HepG2 (cell line): ENCODE measurements around the gene CCDC97. TPM values are rescaled to one million over a fixed set of nuclear protein-coding genes. Genes with fewer than 3 reads are reported as not detected.

Experiments
- ELF3 ChIP-seq: IDR thresholded peaks from 2 replicates; pipeline ENCODE4 v1.6.1; 2016; ENCODE audit warnings: missing genetic modification reagents, missing compliant biosample characterization
- JDP2 ChIP-seq: sonication (generic); formaldehyde crosslinking; IDR thresholded peaks from 2 replicates; pipeline ENCODE4 v1.8.1; 2022; ENCODE audit warnings: missing genetic modification reagents, borderline replicate concordance
- SIX1 ChIP-seq: sonication (generic); formaldehyde crosslinking; IDR thresholded peaks from 2 replicates; pipeline ENCODE4 v1.4.0; 2020; ENCODE audit warnings: missing genetic modification reagents, borderline replicate concordance
- SNAI1 ChIP-seq: sonication (generic); formaldehyde crosslinking; IDR thresholded peaks from 2 replicates; pipeline ENCODE4 v1.5.0; 2020; ENCODE audit warnings: mild to moderate bottlenecking, missing genetic modification reagents, borderline replicate concordance
- SNAPC2 ChIP-seq: sonication (generic); formaldehyde crosslinking; IDR thresholded peaks from 2 replicates; pipeline ENCODE4 v1.8.1; 2022; ENCODE audit warnings: mild to moderate bottlenecking, missing genetic modification reagents
- SP2 ChIP-seq: sonication (generic); formaldehyde crosslinking; IDR thresholded peaks from 2 replicates; pipeline ENCODE4 v1.5.1; 2020; ENCODE audit warnings: mild to moderate bottlenecking, missing genetic modification reagents
- SP4 ChIP-seq: sonication (generic); formaldehyde crosslinking; IDR thresholded peaks from 2 replicates; pipeline ENCODE4 v1.8.1; 2023; ENCODE audit warnings: mild to moderate bottlenecking, missing genetic modification reagents
- ZNF292 ChIP-seq: sonication (generic); formaldehyde crosslinking; IDR thresholded peaks from 2 replicates; pipeline ENCODE4 v1.8.1; 2022; ENCODE audit warnings: mild to moderate bottlenecking, low read depth, missing genetic modification reagents, borderline replicate concordance
- ZNF558 ChIP-seq: sonication (generic); formaldehyde crosslinking; IDR thresholded peaks from 2 replicates; pipeline ENCODE4 v1.9.0; 2022; ENCODE audit warnings: mild to moderate bottlenecking, missing genetic modification reagents, borderline replicate concordance
- ZNF670 ChIP-seq: sonication (generic); formaldehyde crosslinking; IDR thresholded peaks from 2 replicates; pipeline ENCODE4 v1.8.0; 2022; ENCODE audit warnings: mild to moderate bottlenecking, missing genetic modification reagents, borderline replicate concordance
- ZNF75D ChIP-seq: sonication (generic); formaldehyde crosslinking; IDR thresholded peaks from 2 replicates; pipeline ENCODE4 v1.8.1; 2023; ENCODE audit warnings: missing genetic modification reagents, mild to moderate bottlenecking, borderline replicate concordance
- polyA plus RNA-seq, 8 experiments: library from polyadenylated mRNA; depleted of rRNA in 3 of 8; stranded (reverse) in 7 of 8; unstranded in 1 of 8; fragments of >200 nt; fragmentation: Illumina TruSeq in 4 of 8; extraction: Trizol in 4 of 8; gene quantifications; 2 replicates each; pipeline versions ENCODE4 v1.2.1 to v1.2.3, GENCODE V29; 2011 to 2016; ENCODE audit warnings: low read depth in 4 of 8, missing spikeins in 1 of 8, mixed read lengths in 1 of 8; ENCODE audit not compliant: insufficient read depth in 1 of 8
- total RNA-seq, 5 experiments: library from RNA; depleted of rRNA; stranded (reverse); fragments of >200 nt; fragmentation: Illumina TruSeq; extraction: Trizol; gene quantifications; 2 replicates each; pipeline ENCODE4 v1.2.3, GENCODE V29; 2016; ENCODE audit warnings: low read depth in 1 of 5
- TF ChIP-seq, protein P1 (sequence below): sonication (generic); formaldehyde crosslinking; IDR thresholded peaks from 2 replicates; pipeline ENCODE4 v1.4.0; 2020; ENCODE audit warnings: missing genetic modification reagents, borderline replicate concordance
- TF ChIP-seq, protein P2 (sequence below): sonication (generic); formaldehyde crosslinking; IDR thresholded peaks from 2 replicates; pipeline ENCODE4 v1.5.1; 2020; ENCODE audit warnings: mild to moderate bottlenecking, missing genetic modification reagents
- TF ChIP-seq, protein P3 (sequence below): sonication (generic); formaldehyde crosslinking; IDR thresholded peaks from 2 replicates; pipeline ENCODE4 v1.4.0; 2020; ENCODE audit warnings: mild to moderate bottlenecking, missing genetic modification reagents
- TF ChIP-seq, protein P4 (sequence below): sonication (generic); formaldehyde crosslinking; IDR thresholded peaks from 2 replicates; pipeline ENCODE4 v1.8.0; 2022; ENCODE audit warnings: mild to moderate bottlenecking, missing genetic modification reagents; ENCODE audit not compliant: insufficient replicate concordance
- TF ChIP-seq, protein P5 (sequence below), 2 experiments: sonication (generic) in 1 of 2; formaldehyde crosslinking in 1 of 2; IDR thresholded peaks; 2 replicates each; pipeline versions ENCODE4 v1.5.1 to v1.6.1; 2011 to 2020; ENCODE audit warnings: borderline replicate concordance in 1 of 2, low read depth in 1 of 2, low read length in 1 of 2, mild to moderate bottlenecking in 1 of 2, missing genetic modification reagents in 1 of 2, moderate library complexity in 1 of 2
- TF ChIP-seq, protein P6 (sequence below): IDR thresholded peaks from 2 replicates; pipeline ENCODE4 v1.6.1; 2018; ENCODE audit warnings: missing genetic modification reagents, mild to moderate bottlenecking, missing compliant biosample characterization

The CCDC97 gene
- total and polyA plus RNA-seq, 2 of the 13 experiments (the other 11 are each of a cell fraction or from before 2014, with no cell fraction given), result 6.2 to 7.3 TPM

DNA sequence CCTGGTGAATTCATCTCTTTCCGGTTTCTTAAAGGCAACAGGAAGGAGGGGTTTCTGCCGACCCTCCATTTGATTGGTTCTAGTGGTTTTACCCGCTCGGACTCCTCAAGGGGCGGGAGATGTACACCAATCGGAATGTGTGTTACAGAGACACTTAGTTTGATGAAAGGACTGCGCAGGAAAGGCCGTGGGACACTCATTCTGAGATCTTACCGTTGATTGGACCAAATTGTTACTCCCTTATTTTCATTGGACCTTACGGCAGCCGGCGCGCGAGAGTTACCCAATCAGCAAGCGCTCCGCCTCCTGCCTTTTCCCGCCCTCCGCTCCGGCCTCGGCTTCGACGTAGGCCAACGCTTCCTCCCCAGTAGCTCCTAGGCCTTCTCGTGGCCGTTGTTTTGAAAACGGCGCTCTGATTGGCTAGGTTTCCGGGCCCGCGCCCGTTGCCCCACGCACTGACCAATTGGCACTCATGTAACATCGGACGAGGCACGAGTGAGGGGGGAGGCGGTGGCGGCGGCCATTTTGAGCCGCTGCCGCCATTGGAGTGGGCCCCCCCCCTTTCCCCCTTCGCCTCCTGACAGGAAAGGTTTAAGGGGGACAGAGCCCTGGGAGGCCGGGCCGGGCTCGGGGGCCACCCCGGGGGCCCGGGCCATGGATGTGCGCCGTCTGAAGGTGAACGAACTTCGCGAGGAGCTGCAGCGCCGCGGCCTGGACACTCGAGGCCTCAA is 46.0 kb upstream of the CCDC97 start, which contains the start of gene HNRNPUL1 (continued):
- TF ChIP-seq SIX1 (CRISPR knock-in tag) (no peak), ZNF292 (CRISPR knock-in tag) (peak; percentile 10; the same call in 1 of the 2 replicates), SNAPC2 (CRISPR knock-in tag) (peak; percentile 67; the same call in 1 of the 2 replicates), ZNF75D (CRISPR knock-in tag) (no peak), SP2 (CRISPR knock-in tag) (peak; percentile 96), JDP2 (CRISPR knock-in tag) (no peak; the same call in 1 of the 2 replicates), ZNF670 (no peak), ELF3 (CRISPR knock-in tag) (peak; percentile 73), ZNF558 (CRISPR knock-in tag) (peak; percentile 78; the same call in 1 of the 2 replicates), SNAI1 (peak; percentile 90; the same call in 1 of the 2 replicates), SP4 (peak; percentile 87)
- TF ChIP-seq, protein P1, sequence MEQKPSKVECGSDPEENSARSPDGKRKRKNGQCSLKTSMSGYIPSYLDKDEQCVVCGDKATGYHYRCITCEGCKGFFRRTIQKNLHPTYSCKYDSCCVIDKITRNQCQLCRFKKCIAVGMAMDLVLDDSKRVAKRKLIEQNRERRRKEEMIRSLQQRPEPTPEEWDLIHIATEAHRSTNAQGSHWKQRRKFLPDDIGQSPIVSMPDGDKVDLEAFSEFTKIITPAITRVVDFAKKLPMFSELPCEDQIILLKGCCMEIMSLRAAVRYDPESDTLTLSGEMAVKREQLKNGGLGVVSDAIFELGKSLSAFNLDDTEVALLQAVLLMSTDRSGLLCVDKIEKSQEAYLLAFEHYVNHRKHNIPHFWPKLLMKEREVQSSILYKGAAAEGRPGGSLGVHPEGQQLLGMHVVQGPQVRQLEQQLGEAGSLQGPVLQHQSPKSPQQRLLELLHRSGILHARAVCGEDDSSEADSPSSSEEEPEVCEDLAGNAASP (CRISPR knock-in tag), result no peak
- TF ChIP-seq, protein P2, sequence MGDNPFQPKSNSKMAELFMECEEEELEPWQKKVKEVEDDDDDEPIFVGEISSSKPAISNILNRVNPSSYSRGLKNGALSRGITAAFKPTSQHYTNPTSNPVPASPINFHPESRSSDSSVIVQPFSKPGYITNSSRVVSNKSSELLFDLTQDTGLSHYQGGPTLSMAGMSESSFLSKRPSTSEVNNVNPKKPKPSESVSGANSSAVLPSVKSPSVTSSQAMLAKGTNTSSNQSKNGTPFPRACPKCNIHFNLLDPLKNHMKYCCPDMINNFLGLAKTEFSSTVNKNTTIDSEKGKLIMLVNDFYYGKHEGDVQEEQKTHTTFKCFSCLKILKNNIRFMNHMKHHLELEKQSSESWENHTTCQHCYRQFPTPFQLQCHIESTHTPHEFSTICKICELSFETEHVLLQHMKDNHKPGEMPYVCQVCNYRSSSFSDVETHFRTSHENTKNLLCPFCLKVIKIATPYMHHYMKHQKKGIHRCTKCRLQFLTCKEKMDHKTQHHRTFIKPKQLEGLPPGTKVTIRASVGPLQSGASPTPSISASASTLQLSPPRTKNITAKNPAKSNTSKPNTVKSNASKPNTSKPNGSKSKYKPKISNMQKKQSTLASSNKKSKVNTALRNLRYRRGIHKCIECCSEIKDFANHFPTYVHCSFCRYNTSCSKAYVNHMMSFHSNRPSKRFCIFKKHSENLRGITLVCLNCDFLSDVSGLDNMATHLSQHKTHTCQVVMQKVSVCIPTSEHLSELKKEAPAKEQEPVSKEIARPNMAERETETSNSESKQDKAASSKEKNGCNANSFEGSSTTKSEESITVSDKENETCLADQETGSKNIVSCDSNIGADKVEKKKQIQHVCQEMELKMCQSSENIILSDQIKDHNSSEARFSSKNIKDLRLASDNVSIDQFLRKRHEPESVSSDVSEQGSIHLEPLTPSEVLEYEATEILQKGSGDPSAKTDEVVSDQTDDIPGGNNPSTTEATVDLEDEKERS (CRISPR knock-in tag), result peak; percentile 87
- TF ChIP-seq, protein P3, sequence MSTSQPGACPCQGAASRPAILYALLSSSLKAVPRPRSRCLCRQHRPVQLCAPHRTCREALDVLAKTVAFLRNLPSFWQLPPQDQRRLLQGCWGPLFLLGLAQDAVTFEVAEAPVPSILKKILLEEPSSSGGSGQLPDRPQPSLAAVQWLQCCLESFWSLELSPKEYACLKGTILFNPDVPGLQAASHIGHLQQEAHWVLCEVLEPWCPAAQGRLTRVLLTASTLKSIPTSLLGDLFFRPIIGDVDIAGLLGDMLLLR (CRISPR knock-in tag), result no peak
- TF ChIP-seq, protein P4, sequence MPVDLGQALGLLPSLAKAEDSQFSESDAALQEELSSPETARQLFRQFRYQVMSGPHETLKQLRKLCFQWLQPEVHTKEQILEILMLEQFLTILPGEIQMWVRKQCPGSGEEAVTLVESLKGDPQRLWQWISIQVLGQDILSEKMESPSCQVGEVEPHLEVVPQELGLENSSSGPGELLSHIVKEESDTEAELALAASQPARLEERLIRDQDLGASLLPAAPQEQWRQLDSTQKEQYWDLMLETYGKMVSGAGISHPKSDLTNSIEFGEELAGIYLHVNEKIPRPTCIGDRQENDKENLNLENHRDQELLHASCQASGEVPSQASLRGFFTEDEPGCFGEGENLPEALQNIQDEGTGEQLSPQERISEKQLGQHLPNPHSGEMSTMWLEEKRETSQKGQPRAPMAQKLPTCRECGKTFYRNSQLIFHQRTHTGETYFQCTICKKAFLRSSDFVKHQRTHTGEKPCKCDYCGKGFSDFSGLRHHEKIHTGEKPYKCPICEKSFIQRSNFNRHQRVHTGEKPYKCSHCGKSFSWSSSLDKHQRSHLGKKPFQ (CRISPR knock-in tag), result peak; percentile 71
- TF ChIP-seq, protein P5, sequence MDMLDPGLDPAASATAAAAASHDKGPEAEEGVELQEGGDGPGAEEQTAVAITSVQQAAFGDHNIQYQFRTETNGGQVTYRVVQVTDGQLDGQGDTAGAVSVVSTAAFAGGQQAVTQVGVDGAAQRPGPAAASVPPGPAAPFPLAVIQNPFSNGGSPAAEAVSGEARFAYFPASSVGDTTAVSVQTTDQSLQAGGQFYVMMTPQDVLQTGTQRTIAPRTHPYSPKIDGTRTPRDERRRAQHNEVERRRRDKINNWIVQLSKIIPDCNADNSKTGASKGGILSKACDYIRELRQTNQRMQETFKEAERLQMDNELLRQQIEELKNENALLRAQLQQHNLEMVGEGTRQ (IDR thresholded peaks at IDR 0.05; ENCODE audit: low read depth, low read length), result no peak
- TF ChIP-seq, protein P5 (CRISPR knock-in tag; IDR thresholded peaks at IDR 0.05; ENCODE audit: borderline replicate concordance), result peak; percentile 24; the same call in 1 of the 2 replicates
- TF ChIP-seq, protein P6, sequence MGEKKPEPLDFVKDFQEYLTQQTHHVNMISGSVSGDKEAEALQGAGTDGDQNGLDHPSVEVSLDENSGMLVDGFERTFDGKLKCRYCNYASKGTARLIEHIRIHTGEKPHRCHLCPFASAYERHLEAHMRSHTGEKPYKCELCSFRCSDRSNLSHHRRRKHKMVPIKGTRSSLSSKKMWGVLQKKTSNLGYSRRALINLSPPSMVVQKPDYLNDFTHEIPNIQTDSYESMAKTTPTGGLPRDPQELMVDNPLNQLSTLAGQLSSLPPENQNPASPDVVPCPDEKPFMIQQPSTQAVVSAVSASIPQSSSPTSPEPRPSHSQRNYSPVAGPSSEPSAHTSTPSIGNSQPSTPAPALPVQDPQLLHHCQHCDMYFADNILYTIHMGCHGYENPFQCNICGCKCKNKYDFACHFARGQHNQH, result no peak; the same call in none of the 2 replicates
